ENCODE measurements around the gene SHQ1.

DNA sequence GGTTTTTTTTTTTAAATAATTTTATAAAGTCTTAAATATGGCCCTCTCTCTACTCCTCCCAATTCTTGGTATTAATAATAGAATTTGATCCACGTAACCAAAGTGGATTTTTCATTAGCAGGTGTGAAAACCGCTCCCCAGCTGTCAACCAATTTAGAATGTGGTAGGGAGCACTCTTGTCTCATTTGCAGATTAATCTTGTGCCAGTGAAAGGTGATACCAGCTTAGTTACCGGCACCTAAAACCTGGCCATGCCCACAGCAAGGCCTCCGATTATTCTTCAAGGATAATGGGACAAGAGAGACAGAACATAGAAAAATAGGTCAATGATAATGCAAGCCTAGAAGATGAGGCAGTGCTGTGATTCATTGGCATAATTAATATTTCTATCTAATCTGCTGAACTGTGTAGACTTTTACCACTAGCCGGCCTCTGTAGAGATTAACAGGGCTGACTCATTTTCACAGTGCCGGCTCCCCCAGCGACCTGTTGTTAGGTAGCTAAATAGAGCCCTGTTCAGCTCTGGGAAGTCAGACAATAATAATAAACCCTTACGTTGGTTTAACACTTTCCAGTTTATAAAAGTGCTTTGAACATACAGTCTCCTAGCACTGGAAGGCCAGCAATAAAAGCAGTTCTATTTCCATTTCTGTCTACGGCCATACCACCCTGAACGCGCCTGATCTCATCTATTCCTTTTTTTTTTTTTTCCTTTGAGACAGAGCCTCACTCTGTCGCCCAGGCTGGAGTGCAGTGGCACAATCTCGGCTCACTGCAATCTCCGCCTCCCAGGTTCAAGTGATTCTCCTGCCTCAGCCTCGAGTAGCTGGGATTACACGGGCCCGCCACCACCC, 102.9 kb downstream of the SHQ1 start:
- TF ChIP-seq POLR2A (IDR thresholded peaks at IDR 0.05; ENCODE audit: low read length): no peak
- no peak for TF ChIP-seq GATA1 (IDR thresholded peaks at IDR 0.05; ENCODE audit: low read depth, low read length)

All from erythroblast (primary cell).